LNCAP (cell line): ENCODE results near the gene WNK2.
A peak's percentile ranks its signal among the peaks of the same experiment; 100 is the strongest.

Experiments
- TF ChIP-seq, protein P1 (sequence below): fragments of 450-650 bp; IDR thresholded peaks from 2 replicates; pipeline ENCODE4 v1.5.1; 2017; ENCODE audit warnings: mild to moderate bottlenecking

Gene WNK2

DNA sequence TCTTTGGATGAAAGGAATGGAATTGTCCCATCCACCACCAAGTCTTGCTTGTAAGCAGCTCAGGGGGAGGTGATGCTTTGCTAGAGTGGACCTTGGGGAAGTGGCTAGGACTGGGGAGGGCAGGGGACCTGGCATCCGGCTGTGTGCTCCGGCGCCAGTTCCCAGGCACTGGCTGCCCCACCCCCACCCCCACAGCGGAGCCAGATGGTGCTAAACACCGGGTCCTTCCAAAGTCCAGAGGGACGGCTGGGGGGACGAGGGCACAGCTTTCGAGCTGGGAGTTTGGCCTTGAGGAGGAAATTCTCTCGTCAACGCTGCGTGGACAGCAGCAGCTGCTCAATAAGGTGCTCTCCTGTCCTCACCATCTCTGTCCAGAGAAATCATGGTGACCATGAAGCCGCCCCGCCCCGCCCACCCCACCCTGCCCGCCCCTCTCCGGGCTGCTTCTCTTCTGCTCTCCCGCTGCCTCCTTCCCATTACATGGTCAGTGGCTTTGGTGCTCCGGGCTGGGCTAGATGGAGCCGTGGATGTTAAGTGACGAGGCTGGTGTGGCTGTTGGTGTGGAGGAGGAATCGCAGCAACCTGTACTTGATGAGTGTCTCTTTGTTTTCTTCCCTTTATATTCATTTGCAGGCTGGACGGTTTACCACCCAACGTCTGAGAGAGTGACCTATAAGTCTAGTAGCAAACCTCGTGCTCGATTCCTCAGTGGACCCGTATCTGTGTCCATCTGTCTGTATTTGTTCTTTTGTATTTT lies 115.7 kb downstream of the WNK2 start:
- TF ChIP-seq, protein P1, sequence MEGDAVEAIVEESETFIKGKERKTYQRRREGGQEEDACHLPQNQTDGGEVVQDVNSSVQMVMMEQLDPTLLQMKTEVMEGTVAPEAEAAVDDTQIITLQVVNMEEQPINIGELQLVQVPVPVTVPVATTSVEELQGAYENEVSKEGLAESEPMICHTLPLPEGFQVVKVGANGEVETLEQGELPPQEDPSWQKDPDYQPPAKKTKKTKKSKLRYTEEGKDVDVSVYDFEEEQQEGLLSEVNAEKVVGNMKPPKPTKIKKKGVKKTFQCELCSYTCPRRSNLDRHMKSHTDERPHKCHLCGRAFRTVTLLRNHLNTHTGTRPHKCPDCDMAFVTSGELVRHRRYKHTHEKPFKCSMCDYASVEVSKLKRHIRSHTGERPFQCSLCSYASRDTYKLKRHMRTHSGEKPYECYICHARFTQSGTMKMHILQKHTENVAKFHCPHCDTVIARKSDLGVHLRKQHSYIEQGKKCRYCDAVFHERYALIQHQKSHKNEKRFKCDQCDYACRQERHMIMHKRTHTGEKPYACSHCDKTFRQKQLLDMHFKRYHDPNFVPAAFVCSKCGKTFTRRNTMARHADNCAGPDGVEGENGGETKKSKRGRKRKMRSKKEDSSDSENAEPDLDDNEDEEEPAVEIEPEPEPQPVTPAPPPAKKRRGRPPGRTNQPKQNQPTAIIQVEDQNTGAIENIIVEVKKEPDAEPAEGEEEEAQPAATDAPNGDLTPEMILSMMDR, result no peak

- TF ChIP-seq, protein P1, result no peak
Measured at GRCh38 chr9:93300175-93300572, 116.2 kb downstream of the WNK2 start.

GRCh38 chr9:93300585-93301081 lies 116.7 kb downstream of the WNK2 start:
- TF ChIP-seq, protein P1, result no peak

GRCh38 chr9:93301291-93301811 lies 117.4 kb downstream of the WNK2 start:
- TF ChIP-seq, protein P1, result no peak

GRCh38 chr9:93301911-93302541 lies 118.1 kb downstream of the WNK2 start:
- TF ChIP-seq, protein P1, result no peak

- TF ChIP-seq, protein P1, result peak; percentile 69
Measured at GRCh38 chr9:93302586-93303257, 118.8 kb downstream of the WNK2 start.

DNA sequence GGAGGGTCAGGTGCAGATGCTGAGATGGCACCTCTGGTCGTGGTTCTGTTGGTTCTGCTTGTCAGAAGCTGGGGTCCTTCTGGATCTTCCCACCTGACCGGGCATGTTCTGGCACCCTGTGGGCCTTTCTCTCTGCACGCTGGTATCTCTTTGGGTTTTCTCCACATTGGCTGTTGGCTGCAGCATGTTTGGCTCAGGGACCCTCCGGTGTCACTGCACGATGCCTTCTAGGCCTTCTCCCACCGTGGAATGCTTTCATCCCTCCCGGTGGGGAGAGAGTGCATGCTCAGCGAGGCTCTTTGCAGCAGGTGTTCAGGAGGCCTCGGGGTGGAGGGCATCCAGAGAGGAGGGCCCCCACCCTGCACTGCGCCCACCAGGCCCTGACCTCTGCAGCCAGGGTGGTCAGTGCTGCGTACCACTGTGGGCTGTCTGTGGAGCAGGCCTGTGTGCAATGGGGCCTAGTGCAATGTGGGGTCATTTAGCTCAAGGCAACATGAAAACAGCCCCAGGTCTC lies 119.4 kb downstream of the WNK2 start:
- TF ChIP-seq, protein P1, result no peak
